ENCODE results near the gene CCDC178.

The CCDC178 gene

GRCh38 chr18:32975501-32975900 is 465.0 kb downstream of the CCDC178 start:
- TF ChIP-seq TAF1 (IDR thresholded peaks at IDR 0.05; ENCODE audit: low read depth): no peak
- no peak for TF ChIP-seq MAX (IDR thresholded peaks at IDR 0.05)
- TF ChIP-seq FOXM1 (IDR thresholded peaks at IDR 0.05; ENCODE audit: borderline replicate concordance, low read depth): no peak
- TF ChIP-seq RAD21 (IDR thresholded peaks at IDR 0.05; ENCODE audit: low read depth): no peak
- no peak for TF ChIP-seq ZBTB7A (IDR thresholded peaks at IDR 0.05; ENCODE audit: low read depth)
- TF ChIP-seq CEBPB (IDR thresholded peaks at IDR 0.05): no peak
- no peak for TF ChIP-seq USF1 (IDR thresholded peaks at IDR 0.05)
- TF ChIP-seq YY1 (IDR thresholded peaks at IDR 0.05; ENCODE audit: low read depth): no peak
- no peak for TF ChIP-seq CREB1 (IDR thresholded peaks at IDR 0.05; ENCODE audit: low read depth)
- no peak for TF ChIP-seq EP300 (IDR thresholded peaks at IDR 0.05; ENCODE audit: borderline replicate concordance)
- no peak for TF ChIP-seq TEAD4 (IDR thresholded peaks at IDR 0.05)
- TF ChIP-seq REST (IDR thresholded peaks at IDR 0.05; ENCODE audit: low read depth): no peak
- no peak for TF ChIP-seq TCF12 (IDR thresholded peaks at IDR 0.05; ENCODE audit: low read depth)
- TF ChIP-seq NFIC (IDR thresholded peaks at IDR 0.05): no peak
- no peak for TF ChIP-seq EGR1 (IDR thresholded peaks at IDR 0.05)

GRCh38 chr18:32975163-32975436 is 465.4 kb downstream of the CCDC178 start:
- TF ChIP-seq USF1 (IDR thresholded peaks at IDR 0.05) (peak; percentile 81), EGR1 (IDR thresholded peaks at IDR 0.05) (no peak), TEAD4 (IDR thresholded peaks at IDR 0.05) (peak; percentile 26; the same call in 1 of the 2 replicates), CREB1 (IDR thresholded peaks at IDR 0.05; ENCODE audit: low read depth) (no peak), CEBPB (IDR thresholded peaks at IDR 0.05) (no peak)

GRCh38 chr18:32974421-32975162 is 465.9 kb downstream of the CCDC178 start:
- TF ChIP-seq TAF1 (IDR thresholded peaks at IDR 0.05; ENCODE audit: low read depth): no peak
- TF ChIP-seq EP300 (IDR thresholded peaks at IDR 0.05; ENCODE audit: borderline replicate concordance): peak; percentile 96
- TF ChIP-seq NFIC (IDR thresholded peaks at IDR 0.05): peak; percentile 68
- TF ChIP-seq EGR1 (IDR thresholded peaks at IDR 0.05): peak; percentile 66; the same call in 1 of the 2 replicates
- TF ChIP-seq MAX (IDR thresholded peaks at IDR 0.05): no peak
- peak; percentile 83 for TF ChIP-seq TEAD4 (IDR thresholded peaks at IDR 0.05)
- peak; percentile 19; the same call in 1 of the 2 replicates for TF ChIP-seq RAD21 (IDR thresholded peaks at IDR 0.05; ENCODE audit: low read depth)
- TF ChIP-seq CEBPB (IDR thresholded peaks at IDR 0.05): 0 out of 2 replicates have a peak, but pooled peaks have one; percentile 2
- peak; percentile 92; the same call in 1 of the 2 replicates for TF ChIP-seq FOXM1 (IDR thresholded peaks at IDR 0.05; ENCODE audit: borderline replicate concordance, low read depth)
- peak; percentile 97 for TF ChIP-seq TCF12 (IDR thresholded peaks at IDR 0.05; ENCODE audit: low read depth)
- no peak for TF ChIP-seq USF1 (IDR thresholded peaks at IDR 0.05)

GRCh38 chr18:32968248-32968647 is 472.3 kb downstream of the CCDC178 start:
- TF ChIP-seq FOXM1 (IDR thresholded peaks at IDR 0.05; ENCODE audit: borderline replicate concordance, low read depth): peak; percentile 89
- no peak for TF ChIP-seq EGR1 (IDR thresholded peaks at IDR 0.05)
- TF ChIP-seq CREB1 (IDR thresholded peaks at IDR 0.05; ENCODE audit: low read depth): no peak
- peak; percentile 80 for TF ChIP-seq TEAD4 (IDR thresholded peaks at IDR 0.05)
- TF ChIP-seq TCF12 (IDR thresholded peaks at IDR 0.05; ENCODE audit: low read depth): peak; percentile 85
- no peak for TF ChIP-seq REST (IDR thresholded peaks at IDR 0.05; ENCODE audit: low read depth)
- peak; percentile 94 for TF ChIP-seq EP300 (IDR thresholded peaks at IDR 0.05; ENCODE audit: borderline replicate concordance)
- TF ChIP-seq NFIC (IDR thresholded peaks at IDR 0.05): peak; percentile 90
- no peak for TF ChIP-seq TAF1 (IDR thresholded peaks at IDR 0.05; ENCODE audit: low read depth)
- peak; percentile 37; the same call in 1 of the 2 replicates for TF ChIP-seq MAX (IDR thresholded peaks at IDR 0.05)
- TF ChIP-seq USF1 (IDR thresholded peaks at IDR 0.05): no peak
- no peak for TF ChIP-seq YY1 (IDR thresholded peaks at IDR 0.05; ENCODE audit: low read depth)
- TF ChIP-seq CEBPB (IDR thresholded peaks at IDR 0.05): peak; percentile 17; the same call in 1 of the 2 replicates
- no peak for TF ChIP-seq ZBTB7A (IDR thresholded peaks at IDR 0.05; ENCODE audit: low read depth)
- peak; percentile 3; the same call in 1 of the 2 replicates for TF ChIP-seq RAD21 (IDR thresholded peaks at IDR 0.05; ENCODE audit: low read depth)
